Measurements from ENCODE around the gene EPHB1.

- no peak for TF ChIP-seq RARB (CRISPR knock-in tag; IDR thresholded peaks at IDR 0.05)
- TF ChIP-seq SNAI2 (CRISPR knock-in tag; IDR thresholded peaks at IDR 0.05), result no peak
- TF ChIP-seq OSR1 (CRISPR knock-in tag; IDR thresholded peaks at IDR 0.05), result no peak
- no peak for TF ChIP-seq TSHZ2 (CRISPR knock-in tag; IDR thresholded peaks at IDR 0.05)
- TF ChIP-seq, protein P1, sequence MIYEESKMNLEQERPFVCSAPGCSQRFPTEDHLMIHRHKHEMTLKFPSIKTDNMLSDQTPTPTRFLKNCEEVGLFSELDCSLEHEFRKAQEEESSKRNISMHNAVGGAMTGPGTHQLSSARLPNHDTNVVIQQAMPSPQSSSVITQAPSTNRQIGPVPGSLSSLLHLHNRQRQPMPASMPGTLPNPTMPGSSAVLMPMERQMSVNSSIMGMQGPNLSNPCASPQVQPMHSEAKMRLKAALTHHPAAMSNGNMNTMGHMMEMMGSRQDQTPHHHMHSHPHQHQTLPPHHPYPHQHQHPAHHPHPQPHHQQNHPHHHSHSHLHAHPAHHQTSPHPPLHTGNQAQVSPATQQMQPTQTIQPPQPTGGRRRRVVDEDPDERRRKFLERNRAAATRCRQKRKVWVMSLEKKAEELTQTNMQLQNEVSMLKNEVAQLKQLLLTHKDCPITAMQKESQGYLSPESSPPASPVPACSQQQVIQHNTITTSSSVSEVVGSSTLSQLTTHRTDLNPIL (CRISPR knock-in tag; IDR thresholded peaks at IDR 0.05; ENCODE audit: low read depth), result no peak
- no peak for TF ChIP-seq ISL1 (CRISPR knock-in tag; IDR thresholded peaks at IDR 0.05)
- no peak for TF ChIP-seq ZC3H10 (CRISPR knock-in tag; IDR thresholded peaks at IDR 0.05)
- TF ChIP-seq, protein P2, sequence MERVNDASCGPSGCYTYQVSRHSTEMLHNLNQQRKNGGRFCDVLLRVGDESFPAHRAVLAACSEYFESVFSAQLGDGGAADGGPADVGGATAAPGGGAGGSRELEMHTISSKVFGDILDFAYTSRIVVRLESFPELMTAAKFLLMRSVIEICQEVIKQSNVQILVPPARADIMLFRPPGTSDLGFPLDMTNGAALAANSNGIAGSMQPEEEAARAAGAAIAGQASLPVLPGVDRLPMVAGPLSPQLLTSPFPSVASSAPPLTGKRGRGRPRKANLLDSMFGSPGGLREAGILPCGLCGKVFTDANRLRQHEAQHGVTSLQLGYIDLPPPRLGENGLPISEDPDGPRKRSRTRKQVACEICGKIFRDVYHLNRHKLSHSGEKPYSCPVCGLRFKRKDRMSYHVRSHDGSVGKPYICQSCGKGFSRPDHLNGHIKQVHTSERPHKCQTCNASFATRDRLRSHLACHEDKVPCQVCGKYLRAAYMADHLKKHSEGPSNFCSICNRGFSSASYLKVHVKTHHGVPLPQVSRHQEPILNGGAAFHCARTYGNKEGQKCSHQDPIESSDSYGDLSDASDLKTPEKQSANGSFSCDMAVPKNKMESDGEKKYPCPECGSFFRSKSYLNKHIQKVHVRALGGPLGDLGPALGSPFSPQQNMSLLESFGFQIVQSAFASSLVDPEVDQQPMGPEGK (CRISPR knock-in tag; IDR thresholded peaks at IDR 0.05; ENCODE audit: borderline replicate concordance), result no peak
- TF ChIP-seq GLIS3 (CRISPR knock-in tag; IDR thresholded peaks at IDR 0.05), result no peak
- TF ChIP-seq ZNF70 (CRISPR knock-in tag; IDR thresholded peaks at IDR 0.05), result no peak
Measured at GRCh38 chr3:134944429-134944828, 149.4 kb downstream of the EPHB1 start.

Data from SK-N-SH treated with all-trans-retinoic acid at 6 μM for 48 hours (cell line).